ENCODE results near the gene IL25. TPM values are rescaled to one million over a fixed set of nuclear protein-coding genes. Genes with fewer than 3 reads are reported as not detected.

The IL25 gene
- total and polyA plus RNA-seq, 2 of the 8 experiments (the other 6 are each of a cell fraction or from before 2014, with no cell fraction given) = not detected

GRCh38 chr14:23351681-23352505 lies 20.7 kb upstream of the IL25 start:
- no peak overlapping the region for H3K4ac ChIP-seq (replicated peaks; ENCODE audit: insufficient read length, low read depth, low read length)
- no peak overlapping the region for H2BK120ac ChIP-seq (replicated peaks; ENCODE audit: low read depth, low read length)
- WGBS, 2 experiments (ENCODE audit: extremely low coverage in 1 of 2, insufficient coverage in 1 of 2, insufficient read length in 1 of 2, insufficient replicate concordance in 2 of 2, low coverage in 1 of 2, low lambda C conversion rate in 2 of 2, missing lambda C conversion rate in 1 of 2) = 9% methylated on average over 35 of the region's 61 CpGs; no CpG with 5 or more reads in 1 of the 2 experiments
- H3K23ac ChIP-seq (ENCODE audit: insufficient read length) = no peak overlapping the region
- ChIA-PET POLR2A (ENCODE audit: partially characterized antibody) (interaction anchor here (0.9 to 6.4 kb wide), 9 partner anchors 12 to 133 kb away, joined by 3 to 73 read pairs (median 5); partner anchors contain the start of genes BCL2L2, EFS and PABPN1), CTCF (ENCODE audit: partially characterized antibody) (interaction anchor here (0.6 to 20.9 kb wide), 12 partner anchors 9 to 88 kb away, joined by 3 to 333 read pairs (median 4); partner anchors contain the start of genes CMTM5, IL25, MYH7 and PABPN1)
- peaks cover 0 to 4% (median 2%) of the 10 kb centered on the region in 4 experiments; a peak in 1 of 8 replicates for H3K36me3 ChIP-seq (ENCODE audit: control insufficient read depth in 2 of 4, insufficient read depth in 4 of 4, low read length in 3 of 4)
- no peaks in the 10 kb centered on the region for H3K79me1 ChIP-seq (ENCODE audit: low read depth, low read length)
- H3K23me2 ChIP-seq (ENCODE audit: low read depth, low read length) = peaks cover 10% of the 10 kb centered on the region
- H4K20me1 ChIP-seq (replicated peaks in 1 of 2; ENCODE audit: control insufficient read depth in 1 of 2, insufficient read depth in 2 of 2, low read length in 2 of 2) = peaks cover 0 to 3% of the 10 kb centered on the region in 2 experiments
- no peak overlapping the region for H2AK5ac ChIP-seq (ENCODE audit: low read depth, low read length)
- DNase-seq (ENCODE audit: low read depth in 1 of 2, low spot score in 2 of 2) = peak in 1 of 2 experiments; percentile 75
- peak overlapping the region; percentile 19; the same call in 1 of the 2 replicates for H4K8ac ChIP-seq (ENCODE audit: extremely low read depth, insufficient read depth, low read length)
- no peak for FAIRE-seq
- no peak overlapping the region for H3K14ac ChIP-seq (ENCODE audit: insufficient read length)
- peak overlapping the region; percentile 71; the same call in 1 of the 2 replicates for H2BK5ac ChIP-seq (ENCODE audit: low read depth, low read length)
- H4K91ac ChIP-seq (replicated peaks; ENCODE audit: insufficient read length, low read length) = no peak overlapping the region
- H3K4me2 ChIP-seq (ENCODE audit: insufficient read depth in 1 of 2, low read depth in 2 of 2, low read length in 2 of 2) = peak overlapping the region; percentile 59 to 92
- no peaks in the 10 kb centered on the region for H3K9me3 ChIP-seq (ENCODE audit: insufficient read depth in 2 of 2, low read depth in 1 of 2, low read length in 1 of 2)
- no peaks in the 10 kb centered on the region for H3K79me2 ChIP-seq (ENCODE audit: control insufficient read depth in 1 of 2, insufficient read depth in 2 of 2, low read length in 2 of 2)
- H2BK15ac ChIP-seq (ENCODE audit: low read length) = no peak overlapping the region
- H2BK12ac ChIP-seq (ENCODE audit: low read depth, low read length) = peak overlapping the region; percentile 50; the same call in 1 of the 2 replicates
- H3K56ac ChIP-seq (replicated peaks; ENCODE audit: insufficient read length, low read depth, low read length) = peak overlapping the region; percentile 34
- peak overlapping the region; percentile 37 to 84 (median 73) for H3K4me3 ChIP-seq (ENCODE audit: extremely low read depth in 1 of 4, insufficient read depth in 2 of 4, low read depth in 3 of 4, low read length in 4 of 4)
- no peak overlapping the region for H4K5ac ChIP-seq (ENCODE audit: insufficient read length, low read depth, low read length)
- peaks cover 0 to 14% (median 10%) of the 10 kb centered on the region in 4 experiments; a peak in 6 of 7 replicates for H3K27me3 ChIP-seq (replicated peaks in 1 of 4; ENCODE audit: control insufficient read depth in 3 of 4, extremely low read depth in 1 of 4, insufficient read depth in 3 of 4, low read length in 3 of 4)
- H3K4me1 ChIP-seq (replicated peaks in 1 of 4; ENCODE audit: control insufficient read depth in 3 of 4, insufficient read depth in 4 of 4, low read length in 3 of 4) = peaks cover 0 to 3% (median 2%) of the 10 kb centered on the region in 4 experiments; a peak in 4 of 7 replicates
- no peak overlapping the region for H2AFZ ChIP-seq (ENCODE audit: low read length)
- no peak overlapping the region for H2BK20ac ChIP-seq (ENCODE audit: low read length)
- H3K27ac ChIP-seq (ENCODE audit: low read depth, low read length) = 0 out of 2 replicates have a peak overlapping the region, but pooled peaks have one; percentile 8
- H3K9ac ChIP-seq (replicated peaks in 1 of 4; ENCODE audit: extremely low read depth in 1 of 4, low read depth in 3 of 4, low read length in 3 of 4) = peak overlapping the region in 2 of 4 experiments; percentile 29 to 38; a peak in 4 of 7 replicates
- H3K18ac ChIP-seq (ENCODE audit: extremely low read depth, low read length) = peak overlapping the region; percentile 38
- TF ChIP-seq EP300 (IDR thresholded peaks at IDR 0.05; ENCODE audit: borderline replicate concordance in 1 of 2, low read depth in 2 of 2, low read length in 2 of 2) (no peak), TBP (IDR thresholded peaks at IDR 0.05; ENCODE audit: low read depth, low read length) (peak; percentile 45; the same call in 1 of the 2 replicates), NANOG (IDR thresholded peaks at IDR 0.05; ENCODE audit: insufficient read depth, low read depth, low read length, poor library complexity, severe bottlenecking) (no peak), KDM4A (IDR thresholded peaks at IDR 0.05; ENCODE audit: low read depth, low read length, severe bottlenecking) (peak; percentile 88), RAD21 (IDR thresholded peaks at IDR 0.05 in 1 of 2, conservative IDR thresholded peaks at IDR 0.05 in 1 of 2; ENCODE audit: low read depth in 2 of 2, low read length in 2 of 2) (peak in 1 of 2 experiments; percentile 33; a peak in 2 of 4 replicates), EGR1 (IDR thresholded peaks at IDR 0.05; ENCODE audit: borderline replicate concordance, low read depth, low read length) (no peak), TAF7 (optimal IDR thresholded peaks at IDR 0.05; ENCODE audit: borderline replicate concordance, low read depth, low read length) (no peak), CREB1 (IDR thresholded peaks at IDR 0.05) (0 out of 2 replicates have a peak, but pooled peaks have one; percentile 21), MAFK (IDR thresholded peaks at IDR 0.05; ENCODE audit: low read depth, low read length) (no peak)

All from H1 (cell line).